Adipose tissue (tissue), 3 donors: ENCODE measurements around the gene RND1. TPM values are rescaled to one million over a fixed set of nuclear protein-coding genes. Genes with fewer than 3 reads are reported as not detected.

ENCODE experiments used
- H3K27ac ChIP-seq: one replicate; pipeline ENCODE4 v1.5.1; 2013; ENCODE audit warnings: low read depth, low read length
- WGBS, 3 donors: extraction: QIAGEN DNeasy Blood & Tissue Kit; methylation state at CpG; one replicate each; pipeline ENCODE4 v1.1.7; 2013; 5-methylcytosine and 5-hydroxymethylcytosine counted together
- polyA plus RNA-seq, 3 donors: library from polyadenylated mRNA; stranded (reverse); fragments of 200-250 nt; gene quantifications; one replicate each; pipeline ENCODE4 v1.2.3, GENCODE V29; 2013
- donor health status: healthy with polysubstance abuse.
- donor health status: Bipolar disorder and iron deficiency.
- donor health status: healthy.

RND1 gene
- polyA plus RNA-seq, 3 donors = 2.1 to 12.4 (median 9.0) TPM

DNA sequence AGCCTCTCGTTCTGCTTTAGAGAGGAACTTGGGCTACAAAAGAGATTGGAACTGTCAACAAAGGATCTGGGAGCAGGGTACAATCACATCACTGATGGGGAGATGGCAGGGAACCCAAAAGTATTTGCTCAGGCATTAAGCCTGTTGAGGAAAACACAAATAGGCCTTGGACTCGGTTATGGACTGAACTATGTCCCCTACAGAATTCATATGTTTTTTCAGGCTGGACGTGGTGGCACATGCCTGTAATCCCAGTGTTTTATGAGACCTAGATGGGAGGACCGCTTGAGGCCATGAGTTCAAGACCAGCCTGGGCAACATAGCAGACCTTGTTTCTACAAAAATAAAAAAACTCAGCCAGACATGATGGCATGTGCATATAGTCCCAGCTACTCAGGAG lies 27.6 kb downstream of the RND1 start:
- WGBS, 3 donors = 88 to 93% (median 90%) methylated on average over 4 of the region's 4 CpGs

DNA sequence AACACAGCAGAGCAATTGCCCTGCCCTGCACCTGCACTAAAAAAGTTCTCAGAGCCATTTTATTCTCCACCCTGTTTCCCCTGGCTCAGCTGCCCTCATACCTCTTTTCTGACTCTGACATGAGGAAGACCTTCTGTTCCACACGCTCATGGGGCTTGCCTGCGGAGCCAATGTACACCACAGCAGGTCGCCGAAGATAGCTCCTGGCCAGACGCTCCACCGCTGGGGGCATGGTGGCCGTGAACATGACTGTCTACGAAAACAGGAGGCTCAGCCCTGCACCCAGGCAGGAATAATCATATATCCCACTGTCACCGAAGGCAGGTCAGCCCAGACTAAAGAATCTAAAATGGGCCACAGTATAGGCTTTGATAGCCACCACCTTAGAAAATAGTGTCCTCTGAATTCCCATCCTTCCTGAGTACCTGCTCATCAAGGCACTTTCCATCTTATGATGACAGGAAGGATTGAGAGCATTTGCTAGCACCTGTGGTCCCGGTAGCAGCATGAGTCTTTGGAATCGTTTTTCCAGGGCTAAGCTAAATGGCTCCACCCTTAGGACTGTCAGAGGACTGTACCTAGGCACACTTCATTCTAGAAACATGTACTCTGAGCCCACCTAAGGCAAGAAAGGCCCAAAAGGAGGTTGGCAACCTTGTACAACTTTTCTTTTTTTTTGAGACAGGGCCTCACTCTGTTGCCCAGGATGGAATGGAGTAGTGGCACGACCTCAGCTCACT lies 33.2 kb downstream of the RND1 start:
- H3K27ac ChIP-seq = no peak overlapping the region
- WGBS, 3 donors = 85 to 88% (median 88%) methylated on average over 12 of the region's 12 CpGs

More for the DNA sequence above, 27.6 kb downstream of the RND1 start:
- no peak overlapping the region for H3K27ac ChIP-seq

DNA sequence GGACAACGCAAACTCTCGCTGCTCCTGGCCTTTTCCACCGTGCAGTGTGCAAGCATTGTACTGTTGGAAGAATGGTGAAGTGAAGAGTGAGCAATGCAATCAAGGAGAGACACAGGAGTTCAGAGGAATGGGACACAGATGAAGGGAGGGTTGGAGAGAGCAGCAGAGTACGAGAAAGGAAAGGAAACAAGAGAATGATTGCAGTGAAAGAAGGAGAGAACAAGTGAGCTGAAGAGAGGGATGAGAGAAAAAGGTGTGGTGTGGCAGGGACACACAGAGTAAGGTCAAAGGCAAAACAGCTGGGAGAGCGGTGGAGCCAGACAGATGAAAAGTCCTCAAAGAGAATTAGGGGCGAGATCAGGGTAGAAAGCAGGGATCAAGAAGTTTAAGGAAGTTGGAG lies 34.4 kb downstream of the RND1 start:
- WGBS, 3 donors = 87 to 92% (median 90%) methylated on average over 6 of the region's 6 CpGs
- no peak overlapping the region for H3K27ac ChIP-seq

GRCh38 chr12:48828841-48829575 lies 36.7 kb downstream of the RND1 start:
- WGBS, 3 donors = 88 to 92% (median 89%) methylated on average over 16 of the region's 16 CpGs
- no peak overlapping the region for H3K27ac ChIP-seq

DNA sequence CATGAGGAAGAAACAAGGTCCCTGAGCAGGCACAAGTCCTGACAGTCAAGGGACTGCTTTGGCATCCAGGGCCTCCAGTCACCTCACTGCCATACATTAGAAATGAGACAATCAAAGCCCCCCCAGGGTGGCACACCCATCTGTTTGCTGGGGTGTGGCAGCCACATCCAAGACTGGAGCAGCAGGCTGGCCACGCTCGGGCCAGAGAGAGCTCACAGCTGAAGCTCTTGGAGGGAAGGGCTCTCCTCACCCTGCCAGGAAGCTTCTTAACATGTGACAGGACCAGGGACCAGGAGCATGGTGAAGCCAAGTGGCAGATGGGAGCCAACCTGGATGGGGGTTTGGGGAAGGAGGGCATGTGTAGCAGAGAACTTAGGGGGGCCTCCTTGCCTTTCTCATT lies 37.4 kb downstream of the RND1 start:
- no peak overlapping the region for H3K27ac ChIP-seq
- WGBS, 3 donors = 52 to 80% (median 56%) methylated on average over 2 of the region's 2 CpGs

GRCh38 chr12:48827513-48828096 lies 38.1 kb downstream of the RND1 start:
- WGBS, 3 donors = 94 to 96% (median 95%) methylated on average over 17 of the region's 17 CpGs
- no peak overlapping the region for H3K27ac ChIP-seq

DNA sequence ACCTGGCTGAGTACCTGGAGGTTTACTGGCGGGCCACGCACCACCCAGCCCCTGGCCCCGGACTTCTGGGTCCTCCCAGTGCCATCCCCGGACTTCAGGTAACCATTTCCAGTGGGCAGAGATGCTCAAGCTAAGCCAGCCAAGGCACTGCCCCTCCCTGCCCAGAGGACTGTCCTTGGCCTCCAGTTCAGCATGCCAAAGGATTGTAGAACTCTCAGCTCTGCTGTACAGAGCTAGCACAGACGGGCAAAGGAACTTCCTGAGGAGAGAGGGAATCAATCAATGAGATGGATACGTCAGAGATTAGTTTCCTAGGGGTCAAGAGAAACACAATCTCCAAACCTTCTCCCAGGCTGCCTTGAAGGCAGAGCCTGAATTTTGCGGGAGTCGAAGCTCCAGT lies 38.6 kb downstream of the RND1 start:
- H3K27ac ChIP-seq = no peak overlapping the region
- 81 to 89% (median 82%) methylated on average over 8 of the region's 8 CpGs for WGBS, 3 donors

DNA sequence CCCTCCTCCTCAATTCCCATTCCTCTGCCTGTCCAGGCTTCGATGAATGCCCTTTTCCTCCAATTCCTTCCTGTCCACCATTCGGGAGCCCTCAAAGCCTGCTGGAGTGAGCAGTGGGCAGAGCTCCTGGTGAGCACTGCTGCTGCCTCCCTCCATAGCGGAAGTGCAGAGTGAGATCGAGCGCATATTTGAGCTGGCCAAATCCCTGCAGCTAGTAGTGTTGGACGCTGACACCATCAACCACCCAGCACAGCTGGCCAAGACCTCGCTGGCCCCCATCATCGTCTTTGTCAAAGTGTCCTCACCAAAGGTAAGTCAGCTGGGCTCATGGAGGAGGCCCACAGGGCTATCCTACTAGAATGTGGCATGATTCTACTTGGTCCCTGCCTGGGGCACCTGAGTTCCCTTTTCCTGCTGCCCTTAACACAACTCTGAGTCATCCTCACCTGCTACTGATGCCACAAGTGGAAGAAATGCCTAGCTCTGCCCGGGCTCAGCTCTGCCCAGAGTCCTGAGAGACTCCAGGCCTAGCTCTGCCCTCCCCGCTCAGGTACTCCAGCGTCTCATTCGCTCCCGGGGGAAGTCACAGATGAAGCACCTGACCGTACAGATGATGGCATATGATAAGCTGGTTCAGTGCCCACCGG lies 39.3 kb downstream of the RND1 start:
- H3K27ac ChIP-seq = no peak overlapping the region
- 78 to 84% (median 81%) methylated on average over 15 of the region's 15 CpGs for WGBS, 3 donors

DNA sequence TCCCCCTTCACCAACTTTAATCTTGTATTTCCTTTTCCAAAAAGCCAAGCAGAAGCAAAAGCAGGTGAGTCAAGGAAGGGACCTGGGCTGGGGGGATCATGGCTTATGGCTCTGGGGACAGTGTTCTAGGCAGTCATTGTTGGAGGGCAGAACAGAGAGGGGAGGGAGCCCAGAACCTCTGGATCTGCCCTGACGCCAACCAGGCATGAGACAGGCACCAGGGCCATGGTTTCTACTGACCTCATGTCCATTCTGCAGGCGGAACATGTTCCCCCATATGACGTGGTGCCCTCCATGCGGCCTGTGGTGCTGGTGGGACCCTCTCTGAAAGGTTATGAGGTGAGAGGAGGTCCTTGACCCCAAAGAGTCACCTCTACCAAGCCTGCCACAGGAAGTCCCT lies 40.8 kb downstream of the RND1 start:
- 92 to 96% (median 95%) methylated on average over 4 of the region's 4 CpGs for WGBS, 3 donors
- H3K27ac ChIP-seq = no peak overlapping the region

DNA sequence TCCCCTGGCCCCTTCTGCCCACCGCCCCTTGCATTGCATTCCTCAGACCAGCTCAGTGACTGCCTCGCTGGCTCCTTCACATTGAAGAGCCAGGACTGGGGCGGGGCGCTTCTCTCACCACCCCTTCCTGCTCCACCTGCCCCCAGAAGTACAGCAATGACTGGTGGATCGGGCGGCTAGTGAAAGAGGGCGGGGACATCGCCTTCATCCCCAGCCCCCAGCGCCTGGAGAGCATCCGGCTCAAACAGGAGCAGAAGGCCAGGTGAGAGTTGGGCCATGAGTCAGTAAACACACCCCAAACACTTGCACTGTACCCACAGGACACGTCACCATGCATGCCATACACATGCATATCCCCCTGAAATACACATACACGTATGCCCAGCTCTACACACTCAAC lies 41.6 kb downstream of the RND1 start:
- WGBS, 3 donors = 78 to 82% (median 80%) methylated on average over 12 of the region's 12 CpGs
- no peak overlapping the region for H3K27ac ChIP-seq

GRCh38 chr12:48823281-48823680 lies 42.4 kb downstream of the RND1 start:
- no peak overlapping the region for H3K27ac ChIP-seq
- 84 to 91% (median 86%) methylated on average over 11 of the region's 11 CpGs for WGBS, 3 donors

DNA sequence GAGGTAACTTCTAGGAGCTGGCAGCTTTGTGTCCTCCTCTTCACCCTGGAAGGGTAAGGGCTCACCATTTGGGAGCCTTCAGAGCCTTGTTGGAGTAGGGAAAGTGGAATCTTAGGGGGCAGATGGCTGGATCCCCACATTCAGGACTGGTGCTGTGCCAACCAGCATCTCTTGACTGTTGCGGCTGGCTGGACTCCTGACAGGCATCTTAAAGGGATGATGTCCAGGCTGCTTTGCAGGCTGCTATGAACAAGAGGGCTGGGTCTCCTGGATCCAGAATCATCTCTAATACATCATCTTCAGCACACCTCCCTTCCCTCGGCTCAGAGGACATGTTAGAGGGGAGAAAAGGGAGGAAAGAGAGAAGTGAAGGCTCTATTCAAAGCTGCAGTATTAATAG lies 43.0 kb downstream of the RND1 start:
- H3K27ac ChIP-seq = no peak overlapping the region
- 61 to 74% (median 64%) methylated on average over 2 of the region's 2 CpGs for WGBS, 3 donors

DNA sequence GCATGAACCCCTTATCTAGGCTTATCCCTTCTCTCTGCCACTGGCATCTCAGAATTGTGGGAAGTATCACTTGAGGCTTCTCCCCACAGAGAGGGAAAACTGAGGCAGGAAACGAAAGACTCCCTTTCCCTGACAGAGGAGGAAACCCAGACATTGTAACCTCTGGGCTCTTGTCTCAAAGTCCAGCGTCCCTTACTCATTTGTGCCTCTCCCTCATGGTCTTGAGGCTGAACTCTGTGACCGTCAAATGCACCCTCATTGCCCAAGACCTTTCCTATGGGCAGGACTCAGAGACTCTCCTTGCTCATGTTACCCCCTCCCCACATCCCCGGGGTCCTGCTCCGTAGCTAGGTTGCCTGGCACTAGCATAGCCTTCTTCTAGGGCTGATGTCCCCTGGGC lies 43.5 kb downstream of the RND1 start:
- no peak overlapping the region for H3K27ac ChIP-seq
- WGBS, 3 donors = 81 to 90% (median 85%) methylated on average over 5 of the region's 5 CpGs

GRCh38 chr12:48819986-48820725 lies 45.5 kb downstream of the RND1 start:
- 71 to 78% (median 74%) methylated on average over 5 of the region's 5 CpGs for WGBS, 3 donors
- H3K27ac ChIP-seq = no peak overlapping the region

- no peak overlapping the region for H3K27ac ChIP-seq
- WGBS, 3 donors = 20 to 33% (median 21%) methylated on average over 23 to 37 of the region's 37 CpGs
Observed at GRCh38 chr12:48818831-48819590, 46.7 kb downstream of the RND1 start.

DNA sequence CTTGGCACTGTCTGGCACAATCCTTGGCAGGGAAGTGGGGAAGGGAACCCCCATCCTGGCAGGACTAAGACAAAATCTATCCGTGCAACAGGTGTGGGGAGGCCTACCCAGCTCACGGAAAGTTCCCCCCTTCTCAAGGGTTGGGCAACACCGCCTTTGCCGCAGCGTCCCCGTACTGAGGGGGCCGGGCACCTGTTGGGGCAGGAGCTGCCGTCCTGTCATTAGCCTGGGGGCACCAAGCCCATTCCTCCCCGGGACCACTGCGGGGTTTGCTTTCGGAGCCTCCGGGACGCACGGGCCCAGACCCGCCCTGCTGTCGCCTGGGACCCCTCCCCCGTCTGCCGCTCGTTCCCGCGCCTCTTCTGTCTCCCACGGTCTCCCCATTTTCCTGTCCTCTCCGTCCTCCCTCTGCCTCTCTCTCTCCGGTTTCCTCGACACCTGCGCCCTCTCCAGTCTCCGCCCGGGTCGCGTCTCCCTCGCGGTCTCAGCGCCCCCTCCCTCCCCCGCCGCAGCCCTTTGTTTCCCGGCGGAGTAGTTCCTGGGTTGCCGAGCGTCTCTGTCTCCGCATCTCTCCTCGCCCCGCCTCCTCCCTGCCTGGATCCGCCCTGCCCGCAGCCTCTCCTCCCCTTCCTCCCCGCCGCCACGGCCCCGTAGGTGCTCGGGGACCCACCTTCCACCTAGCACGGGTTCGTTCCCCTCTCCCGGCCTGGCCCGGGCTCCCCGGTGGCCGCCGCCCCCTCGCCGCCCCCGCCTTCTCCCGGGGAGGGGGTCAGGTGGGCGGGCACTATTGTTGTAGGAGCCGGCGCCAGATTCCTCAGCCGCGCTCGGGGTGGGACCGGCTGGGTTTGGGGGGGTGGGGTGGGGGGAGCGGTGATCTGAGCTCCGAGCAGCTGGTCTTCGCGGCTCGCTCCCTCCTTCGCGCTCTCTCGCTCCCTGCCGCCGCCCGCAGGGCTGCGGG lies 47.5 kb downstream of the RND1 start, which contains the start of gene CACNB3:
TSS of gene CACNB3 (plus strand) at position 624 of the 958 bp plus-strand sequence. CDS start 434 bp downstream, outside the sequence.
- 1 to 2% (median 1%) methylated on average over 50 to 79 of the region's 79 CpGs for WGBS, 3 donors
- H3K27ac ChIP-seq = no peak within 1 kb of the TSS
